HL-60 (cell line): ENCODE measurements around the gene ZP3.
"Not testable (repeated sequence)": the region's sequence is repeated elsewhere in the genome, so short reads cannot be mapped to it uniquely, and the experiment has no call there.

Experiments used
- CTCF ChIP-seq: IDR thresholded peaks from one replicate; pipeline ENCODE4 v1.5.1; 2011; ENCODE audit warnings: low read length, control low read depth, inconsistent platforms; ENCODE audit not compliant: insufficient read depth
- REST ChIP-seq: IDR thresholded peaks from 2 replicates; pipeline ENCODE4 v1.6.1; 2012; ENCODE audit warnings: low read depth; ENCODE audit not compliant: insufficient replicate concordance

GRCh38 chr7:76473097-76473496, 48.3 kb downstream of the ZP3 start:
- TF ChIP-seq CTCF, REST: not testable (repeated sequence)
